A673 (cell line): Measurements from ENCODE around the gene POLR1A. TPM values are rescaled to one million over a fixed set of nuclear protein-coding genes. Genes with fewer than 3 reads are reported as not detected.
A peak's percentile ranks its signal among the peaks of the same experiment; 100 is the strongest.

Experiments used
- BruUV-seq: library from RNA; stranded (reverse); fragments of 400-500 nt; replicated peaks from 2 replicates; lab custom pipeline; 2021; lab: Mats Ljungman, UMichigan
- CTCF ChIA-PET: fragments of 300-600 bp; sonication (Branson Sonifier 250); formaldehyde crosslinking; loops from one replicate; lab custom pipeline; 2022; ENCODE audit warnings: antibody characterized with exemption; lab: Charles Lee
- POLR2A ChIA-PET: fragments of 300-600 bp; sonication (Branson Sonifier 250); formaldehyde crosslinking; loops from one replicate; lab custom pipeline; 2022; ENCODE audit warnings: antibody characterized with exemption; ENCODE audit not compliant: low non-redundant PET; lab: Charles Lee
- DNase-seq: peaks from one replicate; pipeline ENCODE4 v3.0.0-alpha.2; 2015; ENCODE audit warnings: low spot score
- H3K27ac ChIP-seq: fragments of 200-600 bp; sonication (generic); 2 replicates; pipeline ENCODE4 v1.5.1; 2016; ENCODE audit warnings: mixed run types, low read depth, mild to moderate bottlenecking, mixed read lengths, antibody characterized with exemption, low read length; ENCODE audit not compliant: poor library complexity, severe bottlenecking
- H3K27me3 ChIP-seq: fragments of 200-600 bp; sonication (generic); replicated peaks from 2 replicates; pipeline ENCODE4 v1.6.1; 2017; ENCODE audit warnings: mixed run types, low read depth, mild to moderate bottlenecking, mixed read lengths, antibody characterized with exemption, low read length; ENCODE audit not compliant: insufficient read depth, poor library complexity
- H3K36me3 ChIP-seq: fragments of 200-600 bp; sonication (generic); 2 replicates; pipeline ENCODE4 v1.6.1; 2016; ENCODE audit warnings: mixed run types, mild to moderate bottlenecking, mixed read lengths, antibody characterized with exemption, low read length; ENCODE audit not compliant: insufficient read depth, poor library complexity, severe bottlenecking
- H3K4me1 ChIP-seq: fragments of 200-600 bp; sonication (generic); 2 replicates; pipeline ENCODE4 v1.6.1; 2017; ENCODE audit warnings: mixed run types, mild to moderate bottlenecking, mixed read lengths, antibody characterized with exemption, low read length; ENCODE audit not compliant: insufficient read depth, poor library complexity, severe bottlenecking
- H3K4me3 ChIP-seq: fragments of 200-600 bp; sonication (generic); 2 replicates; pipeline ENCODE4 v1.5.1; 2016; ENCODE audit warnings: low read depth, mixed run types, mild to moderate bottlenecking, mixed read lengths, low read length; ENCODE audit not compliant: poor library complexity, severe bottlenecking
- H3K9me3 ChIP-seq: fragments of 200-600 bp; sonication (generic); 2 replicates; pipeline ENCODE4 v1.6.1; 2016; ENCODE audit warnings: mixed run types, low read depth, mild to moderate bottlenecking, mixed read lengths, antibody characterized with exemption, low read length; ENCODE audit not compliant: poor library complexity, severe bottlenecking
- EZH2 ChIP-seq: fragments of 200-600 bp; sonication (generic); IDR thresholded peaks from 2 replicates; pipeline ENCODE4 v1.6.1; 2017; ENCODE audit warnings: borderline replicate concordance, low read depth, mild to moderate bottlenecking, mixed read lengths, antibody characterized with exemption, low read length; ENCODE audit not compliant: poor library complexity, severe bottlenecking
- intact Hi-C: fragments of 100-400 bp; cut with micrococcal nuclease; formaldehyde crosslinking; loops from one replicate; pipeline ENCODE4 v1.10.0; 2022; ENCODE audit not compliant: unreplicated experiment
- total RNA-seq: library from RNA; stranded (reverse); gene quantifications from 2 replicates; pipeline ENCODE4 v1.2.3, GENCODE V29; 2021
- TF ChIP-seq, protein P1 (sequence below): fragments of 300-800, 200-600 bp; sonication (generic); conservative IDR thresholded peaks from 2 replicates; pipeline ENCODE4 v1.5.1; 2017; ENCODE audit warnings: low read depth, mild to moderate bottlenecking, antibody characterized with exemption, low read length, moderate library complexity, mixed read lengths

POLR1A gene
- total RNA-seq, 1 experiment from 2014 or later: 81.2 TPM

DNA sequence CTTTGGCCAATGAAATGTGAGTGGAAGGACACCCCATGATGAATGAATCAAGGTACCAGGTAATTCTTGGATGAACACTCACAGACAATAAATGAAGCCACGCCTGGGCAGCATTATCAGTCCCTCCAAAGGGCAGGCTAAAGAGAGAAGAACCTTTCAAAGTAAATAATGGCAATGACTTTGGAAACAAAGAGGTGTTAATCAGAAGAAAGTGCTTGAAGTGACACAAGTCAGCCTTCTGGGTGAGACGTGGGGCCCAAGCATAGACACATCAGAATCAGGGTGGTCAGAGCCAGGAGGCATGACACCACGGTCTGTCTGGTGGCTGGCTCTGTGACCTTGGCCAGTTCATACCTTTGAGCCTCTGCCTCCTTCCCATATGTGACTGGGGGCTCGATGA is 103.3 kb downstream of the POLR1A start:
- DNase-seq: no peak
- peaks cover 23% of the 10 kb centered on the region for H3K4me1 ChIP-seq
- no peak overlapping the region for H3K27ac ChIP-seq
- no peak overlapping the region for H3K4me3 ChIP-seq
- ChIA-PET CTCF (no interaction called here), POLR2A (no interaction called here)
- no peaks in the 10 kb centered on the region for H3K36me3 ChIP-seq
- H3K27me3 ChIP-seq: no peaks in the 10 kb centered on the region
- peaks cover 13% of the 10 kb centered on the region for H3K9me3 ChIP-seq
- no TSS peak for BruUV-seq
- intact Hi-C loops: no loop called here
- no peak for TF ChIP-seq EZH2
- TF ChIP-seq, protein P1, sequence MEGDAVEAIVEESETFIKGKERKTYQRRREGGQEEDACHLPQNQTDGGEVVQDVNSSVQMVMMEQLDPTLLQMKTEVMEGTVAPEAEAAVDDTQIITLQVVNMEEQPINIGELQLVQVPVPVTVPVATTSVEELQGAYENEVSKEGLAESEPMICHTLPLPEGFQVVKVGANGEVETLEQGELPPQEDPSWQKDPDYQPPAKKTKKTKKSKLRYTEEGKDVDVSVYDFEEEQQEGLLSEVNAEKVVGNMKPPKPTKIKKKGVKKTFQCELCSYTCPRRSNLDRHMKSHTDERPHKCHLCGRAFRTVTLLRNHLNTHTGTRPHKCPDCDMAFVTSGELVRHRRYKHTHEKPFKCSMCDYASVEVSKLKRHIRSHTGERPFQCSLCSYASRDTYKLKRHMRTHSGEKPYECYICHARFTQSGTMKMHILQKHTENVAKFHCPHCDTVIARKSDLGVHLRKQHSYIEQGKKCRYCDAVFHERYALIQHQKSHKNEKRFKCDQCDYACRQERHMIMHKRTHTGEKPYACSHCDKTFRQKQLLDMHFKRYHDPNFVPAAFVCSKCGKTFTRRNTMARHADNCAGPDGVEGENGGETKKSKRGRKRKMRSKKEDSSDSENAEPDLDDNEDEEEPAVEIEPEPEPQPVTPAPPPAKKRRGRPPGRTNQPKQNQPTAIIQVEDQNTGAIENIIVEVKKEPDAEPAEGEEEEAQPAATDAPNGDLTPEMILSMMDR: no peak

- no peaks in the 10 kb centered on the region for H3K36me3 ChIP-seq
- no peak overlapping the region for H3K27ac ChIP-seq
- H3K9me3 ChIP-seq: peaks cover 6% of the 10 kb centered on the region
- peaks cover 23% of the 10 kb centered on the region for H3K4me1 ChIP-seq
- ChIA-PET POLR2A (interaction anchor here (0.5 kb wide), 1 partner anchor 326 kb away, joined by 3 read pairs; no protein-coding TSS in a partner anchor), CTCF (no interaction called here)
- no peak for DNase-seq
- intact Hi-C loops: no loop called here
- TF ChIP-seq EZH2: no peak
- TF ChIP-seq, protein P1: no peak
- H3K4me3 ChIP-seq: no peak overlapping the region
- BruUV-seq: no TSS peak
- no peaks in the 10 kb centered on the region for H3K27me3 ChIP-seq
Measured at GRCh38 chr2:86001326-86001725, 104.4 kb downstream of the POLR1A start.

- CTCF ChIA-PET: no interaction called here
- BruUV-seq: no TSS peak
Measured at GRCh38 chr2:86000938-86001312, 104.8 kb downstream of the POLR1A start.

More at GRCh38 chr2:86000938-86001312, 104.8 kb downstream of the POLR1A start:
- Histone ChIP-seq H3K4me1 (peaks cover 23% of the 10 kb centered on the region), H3K9me3 (peaks cover 2% of the 10 kb centered on the region), H3K27me3 (no peaks in the 10 kb centered on the region), H3K36me3 (no peaks in the 10 kb centered on the region), H3K27ac (peak overlapping the region; percentile 58), H3K4me3 (no peak overlapping the region)
- intact Hi-C loops: no loop called here
- no peak for DNase-seq
- TF ChIP-seq, protein P1: no peak
- no peak for TF ChIP-seq EZH2
- POLR2A ChIA-PET: interaction anchor here (0.5 to 0.6 kb wide), 2 partner anchors 9 to 326 kb away, joined by 3 to 17 read pairs; no protein-coding TSS in a partner anchor
